GM18498 (cell line): Measurements from ENCODE around the gene ARHGAP26.

ENCODE experiments used
- ATAC-seq: cut with Tn5 transposase; IDR thresholded peaks from one replicate; pipeline ENCODE4 v1.9.1; 2021; ENCODE audit warnings: mild to moderate bottlenecking, moderate library complexity; ENCODE audit not compliant: unreplicated experiment

Gene ARHGAP26

DNA sequence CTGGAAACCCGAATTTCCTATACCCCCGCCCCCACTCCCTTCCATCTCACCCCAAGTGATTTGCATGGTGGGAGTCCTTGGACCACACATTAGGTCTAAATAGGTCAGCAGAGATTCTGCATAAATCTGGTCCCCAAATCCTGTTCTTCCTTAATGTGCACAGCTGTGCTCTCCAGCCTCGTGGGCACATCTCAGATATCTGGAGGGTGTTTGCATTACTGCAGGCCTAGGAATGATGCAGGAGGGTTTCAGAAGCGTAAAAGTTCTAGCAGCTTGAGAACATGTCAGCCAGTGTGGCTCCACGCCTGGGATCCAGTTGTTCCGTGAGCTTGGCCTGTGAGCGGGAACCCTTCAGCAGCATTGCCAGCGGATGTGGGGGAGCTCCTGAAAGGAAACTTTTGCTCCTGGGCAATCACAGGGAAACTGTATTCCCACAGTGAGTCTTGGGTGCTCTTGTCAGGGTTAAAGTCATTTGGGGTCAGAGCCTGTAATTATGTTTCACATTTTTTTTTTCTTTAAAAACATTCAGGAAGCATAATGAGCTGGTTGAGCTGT, 12.9 kb downstream of the ARHGAP26 start:
- ATAC-seq = no peak

DNA sequence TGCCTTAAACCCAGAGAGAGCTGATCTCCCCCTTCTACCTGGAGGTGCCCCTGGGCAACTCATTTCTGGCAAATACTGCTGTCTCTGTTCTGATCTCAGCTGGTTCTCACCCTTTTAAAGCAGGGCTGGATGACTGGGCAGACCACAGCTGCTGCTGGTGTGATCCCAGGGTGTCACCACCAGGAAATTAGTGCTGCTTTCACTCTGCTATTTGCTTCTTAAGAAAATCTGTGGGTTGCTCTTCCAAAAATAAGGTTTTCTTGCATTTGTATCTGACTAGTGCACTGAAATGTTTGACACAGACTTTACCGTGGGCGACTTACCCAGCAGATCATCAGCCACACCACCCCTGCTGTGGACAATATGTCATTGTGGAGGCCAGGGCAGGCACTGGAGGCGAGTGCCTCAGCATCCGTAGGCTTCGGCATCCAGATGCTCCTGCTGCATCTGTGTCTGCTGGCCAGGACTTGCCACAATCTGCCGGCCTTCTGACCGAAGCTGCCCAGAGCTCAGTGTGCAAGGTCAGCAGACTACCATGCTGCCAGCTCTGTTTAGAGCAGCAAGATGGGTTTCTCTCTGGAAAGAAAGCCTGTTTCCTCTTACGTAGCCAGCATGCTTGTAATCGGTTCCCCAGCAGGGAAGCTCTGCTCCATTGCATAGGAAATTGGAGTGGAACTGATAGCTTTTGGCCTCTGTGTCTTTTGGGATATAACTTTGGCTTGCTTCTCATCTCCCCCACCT, 13.6 kb downstream of the ARHGAP26 start:
- peak; percentile 81 for ATAC-seq

- no peak for ATAC-seq
Observed at GRCh38 chr5:142784401-142784955, 14.3 kb downstream of the ARHGAP26 start.

DNA sequence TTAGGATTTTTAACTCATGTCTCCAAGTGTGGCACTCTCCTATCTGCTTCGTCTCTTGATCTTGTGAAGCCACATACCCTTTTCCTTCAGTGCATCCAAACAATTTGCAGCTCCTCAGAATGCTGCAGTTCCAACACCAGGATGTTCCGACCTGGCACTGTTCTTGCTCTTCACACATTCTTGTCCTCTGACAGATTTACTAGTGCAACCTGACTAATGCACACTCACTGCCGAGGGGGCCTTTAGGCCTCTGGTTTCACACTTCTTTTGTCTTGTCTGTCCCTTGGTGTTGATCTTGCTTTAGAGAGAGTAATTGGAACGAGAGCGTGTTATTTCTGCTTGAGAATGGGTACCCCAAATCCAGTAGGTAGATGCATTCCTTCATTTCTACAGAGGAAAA, 15.0 kb downstream of the ARHGAP26 start:
- no peak for ATAC-seq

GRCh38 chr5:142789206-142789605, 19.0 kb downstream of the ARHGAP26 start:
- ATAC-seq = no peak

DNA sequence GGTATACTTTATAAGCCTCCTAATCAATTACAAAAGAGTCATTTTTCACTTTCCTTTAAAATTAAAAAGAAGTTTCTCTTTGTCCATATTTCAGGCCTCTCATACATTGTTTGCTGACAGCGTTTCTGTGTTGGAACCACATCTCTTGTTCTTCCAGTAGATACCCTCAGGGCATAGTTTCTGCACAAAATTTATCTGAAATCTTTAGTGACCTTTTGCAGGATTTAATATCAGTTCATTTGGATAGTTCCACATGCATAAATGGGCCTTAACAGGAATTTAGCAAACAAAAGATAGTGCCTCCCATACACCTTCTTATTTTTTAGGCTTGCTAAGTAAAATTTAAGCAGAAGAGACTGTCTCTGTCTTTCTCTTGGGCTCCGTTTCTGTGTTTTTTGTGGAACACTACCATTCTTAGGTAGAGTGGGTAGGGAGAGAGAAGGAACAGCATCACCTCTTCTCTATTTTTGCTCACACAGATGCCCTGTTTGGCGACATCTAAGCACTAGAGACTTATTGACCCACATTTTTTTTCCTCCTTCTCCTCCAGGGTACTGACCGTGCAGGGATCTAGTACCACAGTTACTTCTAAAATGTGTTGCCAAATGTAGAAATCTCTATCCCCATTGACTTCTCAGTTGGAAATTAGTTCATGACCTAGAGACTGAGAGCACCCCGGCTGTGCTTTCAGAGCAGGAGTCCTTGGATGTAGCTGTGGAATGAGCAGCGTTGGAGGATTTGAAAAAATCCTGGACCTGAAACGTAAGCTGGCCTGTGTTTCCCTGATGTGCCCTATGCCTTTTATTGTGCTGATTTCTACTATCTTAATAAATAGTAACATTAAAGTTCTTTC, 22.1 kb downstream of the ARHGAP26 start:
- ATAC-seq = no peak

DNA sequence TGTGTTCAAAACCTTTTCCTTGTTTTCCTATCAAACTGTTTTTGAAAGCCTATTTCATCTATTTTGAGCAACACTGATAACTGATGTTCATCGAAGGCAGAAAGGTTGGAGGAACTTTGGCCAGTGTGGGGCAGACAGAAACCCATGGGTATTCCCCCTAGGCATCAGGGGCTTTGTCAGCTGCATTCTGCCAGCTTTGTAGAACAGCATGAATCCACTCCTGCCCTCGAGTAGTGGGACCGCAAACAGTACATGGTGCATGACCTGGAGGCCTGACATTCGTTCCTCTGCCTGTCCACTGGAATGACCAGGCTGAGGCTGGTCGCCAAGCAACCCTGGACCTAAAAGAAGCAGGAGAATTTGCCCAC, 22.7 kb downstream of the ARHGAP26 start:
- no peak for ATAC-seq

GRCh38 chr5:142794537-142794936, 24.4 kb downstream of the ARHGAP26 start:
- ATAC-seq = no peak

GRCh38 chr5:142795251-142795650, 25.1 kb downstream of the ARHGAP26 start:
- no peak for ATAC-seq

DNA sequence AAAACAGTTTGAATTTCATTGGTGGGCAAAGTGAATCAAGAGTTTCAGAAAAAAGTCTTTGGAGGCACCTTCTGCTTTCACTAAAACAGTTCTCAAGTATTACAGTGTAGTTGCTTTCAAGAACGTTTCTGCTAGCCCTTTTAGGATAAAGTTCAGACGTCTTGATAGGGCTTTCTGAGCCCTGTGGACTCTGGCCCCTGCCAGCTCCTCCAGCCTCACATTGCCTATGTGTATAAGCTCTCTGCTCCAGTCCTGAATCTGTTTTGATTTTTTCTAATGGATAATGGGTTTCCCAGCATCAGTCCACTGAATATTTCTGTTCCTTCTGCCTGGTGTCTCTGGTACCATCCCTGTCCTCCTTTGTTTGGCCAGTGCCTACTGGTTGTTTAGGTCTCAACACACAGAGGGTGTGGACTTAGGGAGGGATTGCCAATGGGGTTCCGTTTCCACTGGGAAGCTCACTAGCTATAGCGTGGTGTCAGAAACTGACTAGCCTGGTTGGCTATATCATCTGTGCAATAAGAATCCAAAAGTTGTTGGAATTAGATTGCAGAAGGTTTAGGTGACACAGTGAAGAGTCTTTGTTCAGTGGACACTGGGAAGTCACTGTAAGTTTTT, 26.4 kb downstream of the ARHGAP26 start:
- ATAC-seq = no peak

DNA sequence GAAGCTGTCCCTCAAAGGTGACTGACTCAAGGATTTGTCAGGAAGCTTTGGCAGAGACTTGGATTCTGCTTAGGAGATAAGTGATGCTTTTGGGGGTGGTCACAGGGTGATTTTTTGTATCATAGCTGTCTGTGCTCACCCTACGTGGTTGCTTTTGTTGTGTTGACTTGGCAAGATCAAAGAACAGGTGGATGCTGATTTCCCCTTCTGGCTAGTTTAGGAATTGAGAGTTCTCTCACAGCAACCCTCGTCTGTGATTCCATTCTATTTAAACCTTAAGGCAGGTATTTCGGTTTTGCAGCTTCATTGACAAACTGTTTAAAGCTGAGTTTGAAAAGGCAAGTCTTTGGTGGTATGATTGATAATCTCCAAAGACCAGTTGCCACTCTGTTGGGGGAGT, 27.2 kb downstream of the ARHGAP26 start:
- ATAC-seq = no peak

DNA sequence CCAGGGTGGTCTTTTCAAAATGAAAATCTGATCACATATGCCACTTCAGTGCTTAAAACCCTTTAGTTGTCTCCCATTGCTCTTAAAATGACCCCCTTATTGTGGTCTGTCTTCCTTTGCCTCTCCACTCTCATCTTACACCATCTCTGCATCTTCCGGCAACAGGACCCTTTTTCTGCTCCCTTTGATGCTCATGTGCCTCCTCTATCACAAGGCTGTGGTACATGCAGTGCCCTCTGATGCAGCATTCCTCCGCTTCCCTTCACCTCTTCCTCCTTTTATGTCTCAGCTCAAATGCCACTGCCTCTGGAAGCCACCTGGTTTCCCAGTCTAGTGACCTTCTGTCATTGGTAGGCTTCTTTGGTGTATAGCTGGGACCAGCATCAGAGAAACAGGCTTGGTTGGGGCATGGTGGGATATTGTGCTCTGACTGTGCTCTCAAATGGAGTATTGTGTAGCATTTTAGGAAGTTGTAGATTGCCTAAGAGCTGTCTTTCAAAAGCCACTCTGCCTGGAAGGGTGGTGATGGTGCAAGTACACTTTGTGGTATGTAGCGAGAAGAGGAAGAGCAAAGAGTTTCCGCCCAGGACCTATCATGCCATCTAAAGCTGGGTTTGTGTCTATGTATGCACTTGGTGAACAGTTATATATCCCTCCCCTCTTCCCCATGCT, 28.1 kb downstream of the ARHGAP26 start:
- peak; percentile 34 for ATAC-seq

GRCh38 chr5:142800776-142801494, 30.8 kb downstream of the ARHGAP26 start:
- peak; percentile 86 for ATAC-seq

DNA sequence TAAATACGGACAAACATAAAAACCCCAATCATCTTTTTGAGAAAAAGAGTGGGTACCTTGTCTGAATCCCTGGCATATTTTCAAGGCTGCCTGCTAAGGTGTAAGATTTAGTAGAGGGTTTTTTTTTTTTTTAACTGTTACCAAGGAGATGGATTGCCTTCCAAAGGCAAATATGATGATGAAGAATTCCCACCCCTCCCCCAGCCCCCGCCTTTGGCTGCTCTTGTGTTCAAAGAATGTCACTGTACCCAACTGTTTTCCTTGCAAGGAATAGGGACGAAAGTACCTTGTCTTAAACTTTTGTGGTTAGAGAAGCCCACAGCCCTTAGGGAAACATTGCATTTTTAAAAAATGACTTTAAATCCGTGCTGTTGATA, 31.3 kb downstream of the ARHGAP26 start:
- ATAC-seq = no peak

DNA sequence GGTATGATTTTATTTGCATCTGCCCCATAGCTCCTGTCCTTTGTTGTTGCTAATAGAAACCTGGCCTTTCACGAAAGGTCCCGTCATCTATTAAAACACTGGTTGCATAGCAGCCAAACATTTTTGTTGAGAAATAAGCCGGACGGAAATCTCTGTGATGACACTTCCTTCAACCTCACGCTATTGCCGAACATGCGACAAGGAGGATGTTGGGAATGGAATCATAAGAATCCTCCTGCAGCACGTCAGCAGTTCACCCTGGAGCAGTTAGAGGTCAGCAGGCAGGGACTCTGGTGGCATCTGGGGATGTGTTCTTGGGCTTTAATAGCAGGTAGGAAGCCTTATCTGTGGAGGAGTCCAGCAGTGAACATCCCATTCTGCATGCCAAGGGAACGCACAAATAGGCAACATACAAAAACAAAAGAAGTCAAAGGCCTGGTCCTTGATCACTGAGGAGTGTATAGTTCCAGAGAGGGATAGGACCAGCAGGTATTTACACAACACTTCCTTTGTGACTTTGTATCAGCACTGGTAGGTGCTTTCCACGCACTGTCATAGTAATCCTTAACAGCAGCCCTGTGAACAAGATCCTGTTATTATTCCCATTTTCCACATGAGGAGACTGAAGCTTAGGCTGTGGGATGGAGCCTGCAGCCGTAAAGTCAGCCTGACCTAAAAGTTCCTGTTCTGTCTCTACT, 33.4 kb downstream of the ARHGAP26 start:
- ATAC-seq = no peak

DNA sequence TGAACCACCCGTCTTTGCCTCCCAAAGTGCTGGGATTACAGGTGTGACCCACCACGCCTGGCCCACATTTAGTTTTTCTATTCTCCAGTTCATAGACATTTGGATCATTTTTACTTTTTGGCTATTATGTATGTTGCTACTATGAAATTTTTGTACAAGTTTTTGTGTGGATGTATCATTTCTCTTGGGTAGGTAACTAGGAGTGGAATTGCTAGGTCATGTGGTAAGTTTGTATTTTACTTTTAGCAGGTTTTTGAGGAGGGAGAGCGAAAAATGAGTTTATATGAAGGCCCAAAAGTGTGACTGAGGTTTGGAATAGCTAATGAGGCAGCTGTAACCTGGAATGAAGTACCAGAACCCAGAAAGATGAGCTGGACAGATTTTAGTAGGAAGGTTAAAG, 35.2 kb downstream of the ARHGAP26 start:
- no peak for ATAC-seq

GRCh38 chr5:142806841-142807267, 36.7 kb downstream of the ARHGAP26 start:
- no peak for ATAC-seq

- no peak for ATAC-seq
Observed at GRCh38 chr5:142807372-142807911, 37.3 kb downstream of the ARHGAP26 start.
